ENCODE results near the gene WDR46.

The WDR46 gene

DNA sequence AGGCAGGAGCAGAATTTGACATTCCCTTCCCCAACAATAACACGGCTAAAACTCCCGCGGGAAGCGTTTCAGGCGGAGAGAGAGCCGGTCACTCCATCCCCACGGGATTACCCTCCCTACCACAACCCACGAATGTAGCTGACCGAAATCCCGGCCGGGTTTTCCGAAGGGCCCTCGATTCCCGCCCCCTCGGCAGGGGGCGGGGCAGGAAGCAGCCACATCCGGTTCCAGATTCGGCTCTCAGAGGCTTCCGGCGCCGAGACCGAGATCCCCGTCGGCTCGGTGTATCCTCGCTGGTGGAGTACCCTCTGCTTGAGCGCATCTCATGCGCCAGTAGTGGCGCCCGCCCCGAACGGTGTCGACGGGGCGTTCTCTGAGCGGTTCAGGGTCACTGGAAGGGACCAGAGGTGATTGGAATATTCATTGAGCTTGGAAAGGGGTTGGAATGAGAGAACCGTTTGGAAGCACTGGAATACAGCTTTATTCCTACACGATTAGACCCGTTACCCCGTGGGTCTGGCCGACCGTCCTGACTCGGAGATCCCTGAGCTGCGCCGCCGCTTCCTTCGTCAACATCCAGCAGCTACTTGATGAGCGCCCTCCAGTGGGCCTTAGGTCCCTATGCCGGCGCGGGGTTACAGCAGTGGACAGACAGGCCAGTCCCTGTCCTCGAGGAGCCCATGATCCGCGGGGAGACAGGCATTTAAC is 10.4 kb upstream of the WDR46 start (continued):
- TF ChIP-seq, protein P1, sequence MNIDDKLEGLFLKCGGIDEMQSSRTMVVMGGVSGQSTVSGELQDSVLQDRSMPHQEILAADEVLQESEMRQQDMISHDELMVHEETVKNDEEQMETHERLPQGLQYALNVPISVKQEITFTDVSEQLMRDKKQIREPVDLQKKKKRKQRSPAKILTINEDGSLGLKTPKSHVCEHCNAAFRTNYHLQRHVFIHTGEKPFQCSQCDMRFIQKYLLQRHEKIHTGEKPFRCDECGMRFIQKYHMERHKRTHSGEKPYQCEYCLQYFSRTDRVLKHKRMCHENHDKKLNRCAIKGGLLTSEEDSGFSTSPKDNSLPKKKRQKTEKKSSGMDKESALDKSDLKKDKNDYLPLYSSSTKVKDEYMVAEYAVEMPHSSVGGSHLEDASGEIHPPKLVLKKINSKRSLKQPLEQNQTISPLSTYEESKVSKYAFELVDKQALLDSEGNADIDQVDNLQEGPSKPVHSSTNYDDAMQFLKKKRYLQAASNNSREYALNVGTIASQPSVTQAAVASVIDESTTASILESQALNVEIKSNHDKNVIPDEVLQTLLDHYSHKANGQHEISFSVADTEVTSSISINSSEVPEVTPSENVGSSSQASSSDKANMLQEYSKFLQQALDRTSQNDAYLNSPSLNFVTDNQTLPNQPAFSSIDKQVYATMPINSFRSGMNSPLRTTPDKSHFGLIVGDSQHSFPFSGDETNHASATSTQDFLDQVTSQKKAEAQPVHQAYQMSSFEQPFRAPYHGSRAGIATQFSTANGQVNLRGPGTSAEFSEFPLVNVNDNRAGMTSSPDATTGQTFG (tag by site-specific recombination; IDR thresholded peaks at IDR 0.05; ENCODE audit: borderline replicate concordance): no peak
- peak; percentile 39; the same call in 1 of the 2 replicates for TF ChIP-seq INSM2 (tag by site-specific recombination; IDR thresholded peaks at IDR 0.05)
- TF ChIP-seq ZNF48 (tag by site-specific recombination; IDR thresholded peaks at IDR 0.05): no peak
- TF ChIP-seq, protein P2, sequence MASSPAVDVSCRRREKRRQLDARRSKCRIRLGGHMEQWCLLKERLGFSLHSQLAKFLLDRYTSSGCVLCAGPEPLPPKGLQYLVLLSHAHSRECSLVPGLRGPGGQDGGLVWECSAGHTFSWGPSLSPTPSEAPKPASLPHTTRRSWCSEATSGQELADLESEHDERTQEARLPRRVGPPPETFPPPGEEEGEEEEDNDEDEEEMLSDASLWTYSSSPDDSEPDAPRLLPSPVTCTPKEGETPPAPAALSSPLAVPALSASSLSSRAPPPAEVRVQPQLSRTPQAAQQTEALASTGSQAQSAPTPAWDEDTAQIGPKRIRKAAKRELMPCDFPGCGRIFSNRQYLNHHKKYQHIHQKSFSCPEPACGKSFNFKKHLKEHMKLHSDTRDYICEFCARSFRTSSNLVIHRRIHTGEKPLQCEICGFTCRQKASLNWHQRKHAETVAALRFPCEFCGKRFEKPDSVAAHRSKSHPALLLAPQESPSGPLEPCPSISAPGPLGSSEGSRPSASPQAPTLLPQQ (tag by site-specific recombination; IDR thresholded peaks at IDR 0.05): peak; percentile 47; the same call in 1 of the 2 replicates
- TF ChIP-seq ZNF155 (tag by site-specific recombination; IDR thresholded peaks at IDR 0.05): no peak
- no peak for TF ChIP-seq ZNF133 (tag by site-specific recombination; IDR thresholded peaks at IDR 0.05)
- TF ChIP-seq ZNF132 (tag by site-specific recombination; IDR thresholded peaks at IDR 0.05; ENCODE audit: borderline replicate concordance): no peak
- TF ChIP-seq, protein P3, sequence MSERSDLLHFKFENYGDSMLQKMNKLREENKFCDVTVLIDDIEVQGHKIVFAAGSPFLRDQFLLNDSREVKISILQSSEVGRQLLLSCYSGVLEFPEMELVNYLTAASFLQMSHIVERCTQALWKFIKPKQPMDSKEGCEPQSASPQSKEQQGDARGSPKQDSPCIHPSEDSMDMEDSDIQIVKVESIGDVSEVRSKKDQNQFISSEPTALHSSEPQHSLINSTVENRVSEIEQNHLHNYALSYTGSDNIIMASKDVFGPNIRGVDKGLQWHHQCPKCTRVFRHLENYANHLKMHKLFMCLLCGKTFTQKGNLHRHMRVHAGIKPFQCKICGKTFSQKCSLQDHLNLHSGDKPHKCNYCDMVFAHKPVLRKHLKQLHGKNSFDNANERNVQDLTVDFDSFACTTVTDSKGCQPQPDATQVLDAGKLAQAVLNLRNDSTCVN (tag by site-specific recombination; optimal IDR thresholded peaks at IDR 0.05): peak; percentile 35
- 0 out of 2 replicates have a peak, but pooled peaks have one; percentile 36 for TF ChIP-seq ZNF843 (tag by site-specific recombination; IDR thresholded peaks at IDR 0.05)
- peak; percentile 9; the same call in 1 of the 2 replicates for TF ChIP-seq ZBTB21 (tag by site-specific recombination; IDR thresholded peaks at IDR 0.05)
- no peak for TF ChIP-seq ZNF23 (tag by site-specific recombination; IDR thresholded peaks at IDR 0.05; ENCODE audit: borderline replicate concordance)
- TF ChIP-seq SALL2 (tag by site-specific recombination; IDR thresholded peaks at IDR 0.05; ENCODE audit: borderline replicate concordance): no peak
- TF ChIP-seq, protein P4, sequence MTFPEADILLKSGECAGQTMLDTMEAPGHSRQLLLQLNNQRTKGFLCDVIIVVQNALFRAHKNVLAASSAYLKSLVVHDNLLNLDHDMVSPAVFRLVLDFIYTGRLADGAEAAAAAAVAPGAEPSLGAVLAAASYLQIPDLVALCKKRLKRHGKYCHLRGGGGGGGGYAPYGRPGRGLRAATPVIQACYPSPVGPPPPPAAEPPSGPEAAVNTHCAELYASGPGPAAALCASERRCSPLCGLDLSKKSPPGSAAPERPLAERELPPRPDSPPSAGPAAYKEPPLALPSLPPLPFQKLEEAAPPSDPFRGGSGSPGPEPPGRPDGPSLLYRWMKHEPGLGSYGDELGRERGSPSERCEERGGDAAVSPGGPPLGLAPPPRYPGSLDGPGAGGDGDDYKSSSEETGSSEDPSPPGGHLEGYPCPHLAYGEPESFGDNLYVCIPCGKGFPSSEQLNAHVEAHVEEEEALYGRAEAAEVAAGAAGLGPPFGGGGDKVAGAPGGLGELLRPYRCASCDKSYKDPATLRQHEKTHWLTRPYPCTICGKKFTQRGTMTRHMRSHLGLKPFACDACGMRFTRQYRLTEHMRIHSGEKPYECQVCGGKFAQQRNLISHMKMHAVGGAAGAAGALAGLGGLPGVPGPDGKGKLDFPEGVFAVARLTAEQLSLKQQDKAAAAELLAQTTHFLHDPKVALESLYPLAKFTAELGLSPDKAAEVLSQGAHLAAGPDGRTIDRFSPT (tag by site-specific recombination; IDR thresholded peaks at IDR 0.05): no peak
- peak; percentile 37; the same call in 1 of the 2 replicates for TF ChIP-seq ZNF596 (tag by site-specific recombination; IDR thresholded peaks at IDR 0.05)
- TF ChIP-seq ZNF157 (tag by site-specific recombination; IDR thresholded peaks at IDR 0.05): no peak
- TF ChIP-seq PATZ1 (tag by site-specific recombination; IDR thresholded peaks at IDR 0.05): no peak; the same call in 1 of the 2 replicates
- TF ChIP-seq, protein P5, sequence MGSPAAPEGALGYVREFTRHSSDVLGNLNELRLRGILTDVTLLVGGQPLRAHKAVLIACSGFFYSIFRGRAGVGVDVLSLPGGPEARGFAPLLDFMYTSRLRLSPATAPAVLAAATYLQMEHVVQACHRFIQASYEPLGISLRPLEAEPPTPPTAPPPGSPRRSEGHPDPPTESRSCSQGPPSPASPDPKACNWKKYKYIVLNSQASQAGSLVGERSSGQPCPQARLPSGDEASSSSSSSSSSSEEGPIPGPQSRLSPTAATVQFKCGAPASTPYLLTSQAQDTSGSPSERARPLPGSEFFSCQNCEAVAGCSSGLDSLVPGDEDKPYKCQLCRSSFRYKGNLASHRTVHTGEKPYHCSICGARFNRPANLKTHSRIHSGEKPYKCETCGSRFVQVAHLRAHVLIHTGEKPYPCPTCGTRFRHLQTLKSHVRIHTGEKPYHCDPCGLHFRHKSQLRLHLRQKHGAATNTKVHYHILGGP (tag by site-specific recombination; IDR thresholded peaks at IDR 0.05): no peak
- TF ChIP-seq, protein P6, sequence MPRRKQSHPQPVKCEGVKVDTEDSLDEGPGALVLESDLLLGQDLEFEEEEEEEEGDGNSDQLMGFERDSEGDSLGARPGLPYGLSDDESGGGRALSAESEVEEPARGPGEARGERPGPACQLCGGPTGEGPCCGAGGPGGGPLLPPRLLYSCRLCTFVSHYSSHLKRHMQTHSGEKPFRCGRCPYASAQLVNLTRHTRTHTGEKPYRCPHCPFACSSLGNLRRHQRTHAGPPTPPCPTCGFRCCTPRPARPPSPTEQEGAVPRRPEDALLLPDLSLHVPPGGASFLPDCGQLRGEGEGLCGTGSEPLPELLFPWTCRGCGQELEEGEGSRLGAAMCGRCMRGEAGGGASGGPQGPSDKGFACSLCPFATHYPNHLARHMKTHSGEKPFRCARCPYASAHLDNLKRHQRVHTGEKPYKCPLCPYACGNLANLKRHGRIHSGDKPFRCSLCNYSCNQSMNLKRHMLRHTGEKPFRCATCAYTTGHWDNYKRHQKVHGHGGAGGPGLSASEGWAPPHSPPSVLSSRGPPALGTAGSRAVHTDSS (tag by site-specific recombination; IDR thresholded peaks at IDR 0.05): no peak
- peak; percentile 95 for TF ChIP-seq KLF10 (tag by site-specific recombination; IDR thresholded peaks at IDR 0.05)
- TF ChIP-seq ZNF660 (tag by site-specific recombination; IDR thresholded peaks at IDR 0.05): peak; percentile 87
- TF ChIP-seq ZNF670 (tag by site-specific recombination; IDR thresholded peaks at IDR 0.05; ENCODE audit: low read depth): no peak

Data from HEK293 (cell line).